CD14-positive monocyte (primary cell): Measurements from ENCODE around the gene ATL3. TPM values are rescaled to one million over a fixed set of nuclear protein-coding genes. Genes with fewer than 3 reads are reported as not detected.

Source experiments
- DNase-seq, 3 donors: peaks; one replicate each; pipeline ENCODE4 v3.0.0-alpha.2; 2011 to 2022
- H2AFZ ChIP-seq: 2 replicates; pipeline ENCODE4 v1.6.0; 2012; ENCODE audit warnings: mild to moderate bottlenecking, low read depth, low read length, inconsistent platforms; ENCODE audit not compliant: insufficient read depth, poor library complexity, severe bottlenecking
- H3K27ac ChIP-seq, 2 donors: 1 replicate in 1 of 2; 2 replicates in 1 of 2; pipeline ENCODE4 v1.5.1; 2012 to 2013; ENCODE audit warnings: low read length in 2 of 2, control low read depth in 1 of 2, inconsistent platforms in 1 of 2, low read depth in 1 of 2, mild to moderate bottlenecking in 1 of 2
- H3K27me3 ChIP-seq, 2 donors: one replicate each; pipeline versions ENCODE4 v1.6.0 to v1.6.1; 2011 to 2013; ENCODE audit warnings: low read length in 2 of 2; ENCODE audit not compliant: control insufficient read depth in 2 of 2, insufficient read depth in 2 of 2
- H3K36me3 ChIP-seq, 2 donors: replicated peaks in 1 of 2; 1 replicate in 1 of 2; 2 replicates in 1 of 2; pipeline versions ENCODE4 v1.5.1 to v1.6.1; 2012 to 2013; ENCODE audit warnings: low read length in 2 of 2, control low read depth in 1 of 2, inconsistent platforms in 1 of 2, mild to moderate bottlenecking in 1 of 2; ENCODE audit not compliant: insufficient read depth in 2 of 2, control insufficient read depth in 1 of 2
- H3K4me1 ChIP-seq, 2 donors: 1 replicate in 1 of 2; 2 replicates in 1 of 2; pipeline versions ENCODE4 v1.5.1 to v1.6.1; 2012 to 2013; ENCODE audit warnings: low read length in 2 of 2, control low read depth in 1 of 2, inconsistent platforms in 1 of 2, mild to moderate bottlenecking in 1 of 2, moderate library complexity in 1 of 2; ENCODE audit not compliant: insufficient read depth in 2 of 2, control insufficient read depth in 1 of 2
- H3K4me2 ChIP-seq: replicated peaks from 2 replicates; pipeline ENCODE3; 2012; ENCODE audit warnings: low read length, moderate library complexity, mild to moderate bottlenecking; ENCODE audit not compliant: poor library complexity, severe bottlenecking; ENCODE audit errors: extremely low read depth
- H3K4me3 ChIP-seq, 3 experiments: fragments of 200-600 bp in 1 of 3; sonication (generic) in 1 of 3; replicated peaks in 1 of 3; 1 replicate in 2 of 3; 2 replicates in 1 of 3; pipeline ENCODE4 v1.5.1; 2011 to 2013; ENCODE audit warnings: low read length in 3 of 3, mild to moderate bottlenecking in 3 of 3, control low read depth in 2 of 3, low read depth in 2 of 3, inconsistent platforms in 1 of 3, moderate library complexity in 1 of 3
- H3K79me2 ChIP-seq: 2 replicates; pipeline ENCODE4 v1.6.0; 2012; ENCODE audit warnings: mild to moderate bottlenecking, control low read depth, inconsistent platforms, low read length, moderate library complexity; ENCODE audit not compliant: insufficient read depth
- H3K9ac ChIP-seq: 2 replicates; pipeline ENCODE4 v1.6.0; 2017; ENCODE audit warnings: low read length, mild to moderate bottlenecking; ENCODE audit not compliant: insufficient read depth, poor library complexity, severe bottlenecking
- H3K9me3 ChIP-seq, 2 donors: replicated peaks in 1 of 2; 1 replicate in 1 of 2; 2 replicates in 1 of 2; pipeline versions ENCODE4 v1.5.1 to v1.6.1; 2012 to 2013; ENCODE audit warnings: low read length in 2 of 2, control low read depth in 1 of 2; ENCODE audit not compliant: control insufficient read depth in 1 of 2, insufficient read depth in 1 of 2
- H4K20me1 ChIP-seq: 2 replicates; pipeline ENCODE4 v1.6.0; 2012; ENCODE audit warnings: mild to moderate bottlenecking, low read length, control low read depth, moderate library complexity; ENCODE audit not compliant: insufficient read depth
- H3K27ac Mint-ChIP-seq, 7 donors: one replicate each; pipeline ENCODE4 v1.8.0; 2020; ENCODE audit warnings: mild to moderate bottlenecking in 7 of 7, mixed read lengths in 7 of 7, moderate library complexity in 6 of 7, inconsistent platforms in 2 of 7
- H3K27me3 Mint-ChIP-seq, 3 donors: one replicate each; pipeline ENCODE4 v1.8.0; 2021 to 2022; ENCODE audit warnings: low read depth in 3 of 3, mild to moderate bottlenecking in 3 of 3, mixed read lengths in 3 of 3, moderate library complexity in 3 of 3, inconsistent platforms in 1 of 3
- H3K36me3 Mint-ChIP-seq, 2 donors: one replicate each; pipeline ENCODE4 v1.8.0; 2020; ENCODE audit warnings: mixed read lengths in 2 of 2, inconsistent platforms in 1 of 2, mild to moderate bottlenecking in 1 of 2
- H3K4me1 Mint-ChIP-seq: one replicate; pipeline ENCODE4 v1.8.0; 2020; ENCODE audit warnings: mild to moderate bottlenecking, mixed read lengths
- H3K4me3 Mint-ChIP-seq, 2 donors: one replicate each; pipeline ENCODE4 v1.8.0; 2020; ENCODE audit warnings: mild to moderate bottlenecking in 2 of 2, mixed read lengths in 2 of 2, moderate library complexity in 1 of 2
- H3K9me3 Mint-ChIP-seq, 7 donors: one replicate each; pipeline ENCODE4 v1.8.0; 2020 to 2022; ENCODE audit warnings: mixed read lengths in 7 of 7, mild to moderate bottlenecking in 6 of 7, moderate library complexity in 6 of 7, inconsistent platforms in 2 of 7
- CTCF ChIP-seq: fragments of 200-600 bp; IDR thresholded peaks from one replicate; pipeline ENCODE4 v1.8.0; 2022; ENCODE audit warnings: antibody characterized with exemption, mild to moderate bottlenecking
- WGBS: methylation state at CpG from one replicate; pipeline ENCODE4 v1.1.5; 2013; ENCODE audit warnings: missing lambda C conversion rate; ENCODE audit not compliant: insufficient coverage; 5-methylcytosine and 5-hydroxymethylcytosine counted together
- intact Hi-C, 2 donors: fragments of 100-400 bp; cut with micrococcal nuclease; formaldehyde crosslinking; loops; one replicate each; pipeline versions ENCODE4 v1.15.0 to v1.15.1; 2023
- polyA plus RNA-seq, 3 donors: library from polyadenylated mRNA; depleted of rRNA in 1 of 3; unstranded in 2 of 3; stranded (reverse) in 1 of 3; fragments of 300-500 nt in 2 of 3; fragments of >200 nt in 1 of 3; fragmentation: Illumina TruSeq in 2 of 3; gene quantifications; 1 replicate in 2 of 3; 2 replicates in 1 of 3; pipeline ENCODE4 v1.2.3, GENCODE V29; 2012 to 2021

The ATL3 gene
- polyA plus RNA-seq, 3 donors = 10.6 to 25.5 (median 22.7) TPM

DNA sequence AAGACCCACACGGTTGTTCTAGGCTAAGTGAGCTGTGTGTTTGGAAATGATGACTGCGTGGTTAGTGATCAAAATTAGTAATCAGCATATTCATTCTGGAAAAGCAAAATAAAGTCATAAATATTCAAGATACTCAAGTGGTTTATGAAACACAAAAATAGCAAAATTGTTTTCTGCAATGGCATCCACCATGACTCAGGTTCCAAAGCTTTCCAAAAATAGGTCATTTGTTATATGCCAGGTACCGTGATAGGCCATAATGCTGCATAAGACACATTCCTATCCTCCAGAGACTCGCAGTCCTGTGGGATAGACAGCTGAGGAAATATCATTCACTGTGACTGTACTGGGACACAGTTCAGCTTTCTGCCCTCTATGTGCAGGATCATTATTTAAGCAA is 2.4 kb upstream of the ATL3 start:
- peaks cover 27% of the 10 kb centered on the region for H3K79me2 ChIP-seq
- no peak overlapping the region for H3K27ac ChIP-seq
- Mint-ChIP-seq H3K36me3 (no peaks in the 10 kb centered on the region), H3K27me3 (no peaks in the 10 kb centered on the region), H3K4me1 (peaks cover 27% of the 10 kb centered on the region), H3K9me3 (no peaks in the 10 kb centered on the region), H3K4me3 (no peak overlapping the region), H3K27ac (no peak overlapping the region)
- no peak for TF ChIP-seq CTCF
- H3K4me3 ChIP-seq = no peak overlapping the region
- no peak overlapping the region for H3K9ac ChIP-seq
- WGBS = no CpG with 5 or more reads among the region's 4 CpGs
- no peak overlapping the region for H2AFZ ChIP-seq
- H3K4me2 ChIP-seq = no peak overlapping the region
- H3K4me1 ChIP-seq = peaks cover 25 to 26% of the 10 kb centered on the region in 2 donors
- peaks cover 16% of the 10 kb centered on the region for H4K20me1 ChIP-seq
- H3K27me3 ChIP-seq = no peaks in the 10 kb centered on the region
- no peak for DNase-seq
- H3K9me3 ChIP-seq = no peaks in the 10 kb centered on the region
- intact Hi-C loops = no loop called here
- H3K36me3 ChIP-seq = no peaks in the 10 kb centered on the region

DNA sequence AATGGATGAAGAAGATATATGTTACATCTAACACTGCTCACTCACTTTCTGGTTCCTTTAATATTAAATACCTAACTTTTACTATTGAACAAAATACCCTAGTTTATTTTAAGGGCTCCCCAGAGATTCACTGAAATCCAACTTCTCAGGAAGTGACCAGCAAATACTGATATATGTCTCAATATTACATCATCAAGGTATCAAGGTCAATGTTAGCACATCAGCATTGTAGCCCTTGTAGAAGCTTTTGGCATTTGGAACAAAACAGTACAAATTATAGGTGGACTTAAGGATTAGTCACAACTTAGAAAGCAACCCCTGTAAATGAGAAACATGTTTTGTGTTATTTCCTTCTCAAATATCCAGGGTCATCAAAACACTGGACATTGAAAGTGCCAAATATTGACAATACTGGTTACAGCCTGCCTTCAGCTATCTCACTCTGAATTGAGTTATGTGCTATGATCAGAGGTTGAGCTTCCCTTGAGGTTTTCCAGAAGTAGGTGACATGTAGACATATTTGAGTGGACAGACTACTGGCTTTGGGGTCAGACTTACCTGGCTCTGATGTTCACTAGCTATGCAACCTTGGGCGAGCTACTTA is 1.9 kb upstream of the ATL3 start:
- no peak overlapping the region for H3K9ac ChIP-seq
- DNase-seq = no peak
- no peak overlapping the region for H3K27ac Mint-ChIP-seq
- H2AFZ ChIP-seq = no peak overlapping the region
- H3K4me1 ChIP-seq = peaks cover 30 to 32% of the 10 kb centered on the region in 2 donors
- H3K4me3 Mint-ChIP-seq = peak overlapping the region in 1 of 2 donors; percentile 1
- peaks cover 21% of the 10 kb centered on the region for H4K20me1 ChIP-seq
- H3K36me3 Mint-ChIP-seq = no peaks in the 10 kb centered on the region
- H3K27me3 Mint-ChIP-seq = no peaks in the 10 kb centered on the region
- H3K36me3 ChIP-seq = no peaks in the 10 kb centered on the region
- no peak overlapping the region for H3K4me2 ChIP-seq
- no peak overlapping the region for H3K4me3 ChIP-seq
- intact Hi-C loops = no loop called here
- no peak overlapping the region for H3K27ac ChIP-seq
- no peaks in the 10 kb centered on the region for H3K27me3 ChIP-seq
- peaks cover 32% of the 10 kb centered on the region for H3K79me2 ChIP-seq
- no peaks in the 10 kb centered on the region for H3K9me3 ChIP-seq
- H3K4me1 Mint-ChIP-seq = peaks cover 32% of the 10 kb centered on the region
- no peak for TF ChIP-seq CTCF
- H3K9me3 Mint-ChIP-seq = no peaks in the 10 kb centered on the region
- no CpG with 5 or more reads among the region's 1 CpG for WGBS
